Femur (tissue), 1 donor: ENCODE measurements around the gene GATM.
A peak's percentile ranks its signal among the peaks of the same experiment; 100 is the strongest.
"Not testable (repeated sequence)": the region's sequence is repeated elsewhere in the genome, so short reads cannot be mapped to it uniquely, and the experiment has no call there.

Source experiments
- DNase-seq: peaks from one replicate; pipeline ENCODE4 v3.0.0-alpha.2; 2017

Gene GATM

GRCh38 chr15:45349623-45350022 is 28.7 kb downstream of the GATM start:
- DNase-seq: no peak

- no peak for DNase-seq
These were observed 30.4 kb downstream of the GATM start for GRCh38 chr15:45347989-45348388.

GRCh38 chr15:45347033-45347432 is 31.3 kb downstream of the GATM start:
- DNase-seq: no peak

- DNase-seq: no peak
These were observed 32.0 kb downstream of the GATM start for GRCh38 chr15:45346381-45346780.

- DNase-seq: no peak
These were observed 35.0 kb downstream of the GATM start for GRCh38 chr15:45343258-45343860.

- no peak for DNase-seq
These were observed 36.6 kb downstream of the GATM start for GRCh38 chr15:45341790-45342189.

- no peak for DNase-seq
These were observed 37.9 kb downstream of the GATM start for GRCh38 chr15:45340429-45340828.

GRCh38 chr15:45338417-45338816 is 39.9 kb downstream of the GATM start:
- no peak for DNase-seq

- DNase-seq: no peak
These were observed 41.1 kb downstream of the GATM start for GRCh38 chr15:45337224-45337623.

GRCh38 chr15:45333550-45333949 is 44.8 kb downstream of the GATM start:
- DNase-seq: peak; percentile 67

- DNase-seq: no peak
These were observed 45.6 kb downstream of the GATM start for GRCh38 chr15:45332694-45333093.

GRCh38 chr15:45331972-45332371 is 46.4 kb downstream of the GATM start:
- peak; percentile 37 for DNase-seq

GRCh38 chr15:45328663-45329062 is 49.7 kb downstream of the GATM start:
- DNase-seq: no peak

- no peak for DNase-seq
These were observed 51.6 kb downstream of the GATM start for GRCh38 chr15:45326741-45327140.

- DNase-seq: no peak
These were observed 52.1 kb downstream of the GATM start for GRCh38 chr15:45326280-45326679.

- DNase-seq: no peak
These were observed 57.7 kb downstream of the GATM start for GRCh38 chr15:45320581-45321205.

GRCh38 chr15:45319472-45320214 is 58.7 kb downstream of the GATM start:
- DNase-seq: no peak

GRCh38 chr15:45314960-45315359 is 63.4 kb downstream of the GATM start:
- DNase-seq: no peak

GRCh38 chr15:45314117-45314516 is 64.2 kb downstream of the GATM start:
- not testable (repeated sequence) for DNase-seq
